HG03066 (cell line): ENCODE measurements around the gene CCN5.
A peak's percentile ranks its signal among the peaks of the same experiment; 100 is the strongest.
"Not testable (repeated sequence)": the region's sequence is repeated elsewhere in the genome, so short reads cannot be mapped to it uniquely, and the experiment has no call there.

Source experiments
- ATAC-seq: cut with Tn5 transposase; IDR thresholded peaks from one replicate; pipeline ENCODE4 v1.9.1; 2021; ENCODE audit warnings: low read depth; ENCODE audit not compliant: unreplicated experiment

The CCN5 gene, protein sequence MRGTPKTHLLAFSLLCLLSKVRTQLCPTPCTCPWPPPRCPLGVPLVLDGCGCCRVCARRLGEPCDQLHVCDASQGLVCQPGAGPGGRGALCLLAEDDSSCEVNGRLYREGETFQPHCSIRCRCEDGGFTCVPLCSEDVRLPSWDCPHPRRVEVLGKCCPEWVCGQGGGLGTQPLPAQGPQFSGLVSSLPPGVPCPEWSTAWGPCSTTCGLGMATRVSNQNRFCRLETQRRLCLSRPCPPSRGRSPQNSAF

DNA sequence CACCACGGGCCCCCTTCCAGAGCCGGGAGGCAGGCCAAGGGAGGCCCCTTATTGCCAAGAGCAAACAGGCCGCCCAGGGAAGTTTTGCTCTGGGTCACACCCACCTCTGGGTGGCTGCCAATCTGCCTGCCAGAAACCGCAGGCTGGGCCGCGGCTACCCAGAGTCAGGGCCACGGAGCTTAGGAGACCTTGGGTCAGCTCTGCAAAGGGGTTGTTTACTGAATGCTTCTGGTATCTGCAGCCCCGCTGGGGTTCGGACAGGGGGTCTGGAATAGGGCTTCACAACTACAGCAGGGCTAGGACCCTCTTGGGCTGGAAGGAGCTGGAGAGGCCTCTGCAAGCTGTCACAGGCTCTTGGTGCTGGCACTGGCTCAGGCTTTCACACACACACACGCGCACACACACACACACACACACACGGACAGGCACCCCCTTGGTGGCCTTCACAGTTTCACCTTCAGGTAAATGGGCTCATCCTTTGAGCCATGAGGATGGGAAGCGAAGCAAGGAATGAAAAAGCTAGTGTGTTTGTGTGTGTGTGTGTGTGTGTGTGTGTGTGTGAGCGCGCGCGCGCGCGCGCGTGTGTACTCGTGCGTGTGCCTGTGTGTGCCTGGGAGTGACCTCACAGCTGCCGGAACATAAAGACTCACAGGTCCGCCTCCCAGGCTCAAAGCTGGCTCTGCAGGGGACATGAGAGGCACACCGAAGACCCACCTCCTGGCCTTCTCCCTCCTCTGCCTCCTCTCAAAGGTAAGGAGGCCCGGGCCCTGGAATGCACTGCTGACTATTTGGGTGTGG is at the start of gene CCN5:
CCN5 (plus strand) TSS at position 669 of the 798 bp plus-strand sequence; CDS start at position 691, 22 bp downstream.
- no peak for ATAC-seq

DNA sequence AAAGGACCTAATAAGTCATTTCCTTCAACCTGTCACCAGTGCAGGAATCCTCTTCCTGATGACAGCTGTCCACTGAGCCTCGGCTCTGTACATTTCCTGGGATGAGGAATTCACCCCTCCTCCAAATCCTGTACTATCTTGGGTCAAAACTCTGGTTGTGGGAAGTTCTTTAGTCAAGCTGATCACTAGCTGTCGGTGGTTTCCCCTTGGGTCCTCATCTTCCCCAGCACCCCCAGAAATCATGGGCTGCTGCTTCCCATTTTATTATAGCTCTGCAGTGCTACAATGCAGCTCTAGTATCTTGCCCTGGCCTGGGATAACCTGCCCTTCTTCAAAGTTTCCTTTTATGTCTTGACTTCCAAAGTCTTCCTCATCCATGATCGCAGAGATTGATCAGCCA is 49.1 kb upstream of the CCN5 start:
- ATAC-seq: no peak

DNA sequence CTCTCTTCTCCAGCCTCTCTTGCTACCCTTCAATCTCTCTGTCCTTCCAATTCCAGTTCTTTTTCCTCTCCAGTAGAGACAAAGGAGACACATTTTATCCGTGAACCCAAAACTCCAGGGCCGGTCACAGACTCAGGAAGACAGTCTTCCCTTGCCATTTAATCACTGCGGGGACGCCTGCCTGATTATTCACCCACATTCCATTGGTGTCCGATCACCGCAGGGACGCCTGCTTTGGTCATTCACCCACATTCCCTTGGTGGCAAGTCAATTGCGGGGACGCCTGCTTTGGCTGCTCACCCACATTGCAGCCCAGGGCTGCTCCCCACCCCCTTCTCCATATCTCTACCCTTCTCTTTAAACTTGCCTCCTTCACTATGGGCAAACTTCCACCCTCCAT is 44.3 kb upstream of the CCN5 start:
- ATAC-seq: not testable (repeated sequence)

DNA sequence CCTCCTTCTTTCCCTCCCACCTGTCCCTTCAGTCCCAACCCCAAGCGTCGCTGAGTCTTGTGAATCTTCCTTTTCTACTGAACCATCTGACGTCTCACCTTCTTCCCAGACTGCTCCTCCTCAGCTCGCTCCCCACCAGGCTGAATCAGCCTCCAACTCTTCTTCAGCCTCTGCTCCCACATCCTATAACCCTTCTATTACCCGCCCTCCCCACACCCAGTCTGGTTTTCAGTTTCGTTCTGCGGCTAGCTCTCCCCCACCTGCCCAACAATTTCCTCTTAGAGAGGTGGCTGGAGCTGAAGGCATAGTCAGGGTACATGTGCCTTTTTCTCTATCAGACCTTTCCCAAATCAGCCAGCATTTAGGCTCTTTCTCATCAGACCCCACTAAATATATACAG is 43.6 kb upstream of the CCN5 start:
- not testable (repeated sequence) for ATAC-seq

DNA sequence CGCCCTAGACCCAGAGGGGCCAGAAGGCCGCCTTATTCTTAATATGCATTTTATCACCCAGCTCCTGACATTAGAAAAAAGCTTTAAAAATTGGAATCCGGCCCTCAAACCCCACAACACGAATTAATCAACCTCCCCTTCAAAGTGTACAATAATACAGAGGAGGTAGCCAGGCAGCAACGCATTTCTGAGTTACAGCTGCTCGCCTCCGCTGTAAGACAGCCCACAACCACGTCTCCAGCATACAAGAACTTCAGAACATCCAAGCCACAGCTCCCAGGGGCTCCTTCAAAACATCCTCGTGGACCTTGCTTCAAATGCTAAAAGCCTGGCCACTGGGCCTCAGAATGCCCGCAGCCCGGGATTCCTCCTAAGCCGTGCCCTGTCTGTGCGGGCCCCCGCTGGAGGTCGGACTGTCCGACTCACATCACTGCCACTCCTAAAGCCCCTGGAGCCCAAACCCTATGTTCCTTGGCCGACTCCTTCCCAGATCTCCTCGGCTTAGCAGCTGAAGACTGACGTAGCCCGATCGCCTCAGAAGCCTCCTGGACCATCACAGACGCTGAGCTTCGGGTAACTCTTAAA is 42.8 kb upstream of the CCN5 start:
- ATAC-seq: not testable (repeated sequence)

DNA sequence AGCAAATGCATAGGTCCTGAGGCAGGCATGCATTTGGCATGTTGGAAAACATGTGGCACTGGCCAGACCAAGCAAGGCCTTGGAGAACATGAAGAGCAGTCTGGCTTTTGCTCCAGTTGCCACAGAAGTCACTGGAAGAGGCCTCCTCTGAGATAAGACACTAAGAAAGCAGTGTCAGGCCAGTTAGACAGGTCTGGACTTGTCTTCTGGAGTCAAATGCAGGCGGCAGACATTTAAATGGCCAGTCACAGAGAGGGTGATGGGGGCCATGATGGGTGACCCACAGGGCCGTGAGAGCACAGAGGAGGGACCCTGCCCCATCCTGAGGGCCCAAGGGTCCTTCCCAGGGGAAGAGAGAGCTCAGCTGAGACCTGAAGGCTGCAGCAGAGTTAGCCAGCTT is 36.9 kb upstream of the CCN5 start:
- ATAC-seq: no peak

DNA sequence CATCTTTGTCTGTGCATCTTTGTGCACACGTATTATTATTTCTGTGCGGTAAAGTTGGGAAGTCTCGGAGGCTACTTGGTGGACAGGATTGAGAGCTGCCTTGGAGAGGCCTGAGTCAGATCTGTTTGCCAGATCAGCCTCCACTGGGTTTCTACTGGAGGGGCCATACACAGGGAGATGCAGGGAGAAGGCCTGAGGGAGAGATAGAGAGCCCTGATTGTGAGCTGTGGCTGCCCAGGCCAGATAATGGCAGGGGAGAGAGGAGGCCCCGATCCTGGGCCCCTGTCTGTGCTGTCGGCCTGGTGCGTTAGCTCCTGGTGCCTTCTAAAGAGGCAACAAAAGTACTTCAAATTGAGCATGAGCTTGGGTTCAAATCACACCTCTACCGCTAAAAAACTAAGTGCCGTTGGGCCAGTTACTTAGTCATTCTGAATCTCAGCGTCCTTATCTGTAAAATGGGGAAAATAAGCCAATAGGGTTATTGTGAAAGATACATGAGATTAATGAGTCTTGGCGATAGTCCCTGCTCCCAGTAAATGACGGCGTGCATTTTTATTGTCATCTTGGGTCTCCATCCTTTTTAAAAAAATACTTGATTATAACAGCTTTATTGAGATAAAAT is 36.1 kb upstream of the CCN5 start:
- ATAC-seq: no peak

DNA sequence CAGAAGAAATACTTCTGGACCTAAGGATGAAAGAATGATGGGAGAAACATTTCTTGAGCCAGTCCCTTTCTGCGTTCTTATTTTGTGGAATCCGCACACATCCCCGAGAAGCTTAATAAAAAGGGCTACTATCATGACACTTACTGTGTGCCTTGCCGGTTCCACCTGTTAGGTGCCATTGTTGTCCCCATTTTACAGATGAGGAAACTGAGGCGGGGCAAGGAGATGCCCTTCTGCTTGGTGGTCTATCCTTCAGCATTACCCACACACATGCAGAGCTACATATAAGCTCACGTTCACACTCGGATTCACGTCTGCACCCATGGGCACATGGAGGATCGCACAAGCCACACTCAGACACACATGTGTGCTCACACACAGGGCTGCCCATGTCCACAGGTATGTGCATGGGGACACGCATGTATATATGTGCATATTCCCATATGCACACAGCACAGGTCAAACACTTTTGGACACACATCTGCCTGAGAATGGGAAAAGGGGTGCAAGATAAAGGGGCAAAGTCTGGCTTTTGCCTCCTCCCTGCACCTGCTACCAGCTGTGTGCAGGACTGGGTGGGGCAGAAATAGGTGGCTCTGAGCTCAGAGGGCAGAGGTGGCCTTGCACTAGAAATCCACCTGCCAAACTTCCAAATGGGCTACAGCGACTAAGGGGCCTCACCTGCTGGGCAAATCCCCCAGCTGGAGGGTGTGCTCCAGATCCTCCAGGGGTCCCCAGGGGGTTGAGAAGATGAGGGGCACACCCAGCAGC is 33.2 kb upstream of the CCN5 start:
- no peak for ATAC-seq

DNA sequence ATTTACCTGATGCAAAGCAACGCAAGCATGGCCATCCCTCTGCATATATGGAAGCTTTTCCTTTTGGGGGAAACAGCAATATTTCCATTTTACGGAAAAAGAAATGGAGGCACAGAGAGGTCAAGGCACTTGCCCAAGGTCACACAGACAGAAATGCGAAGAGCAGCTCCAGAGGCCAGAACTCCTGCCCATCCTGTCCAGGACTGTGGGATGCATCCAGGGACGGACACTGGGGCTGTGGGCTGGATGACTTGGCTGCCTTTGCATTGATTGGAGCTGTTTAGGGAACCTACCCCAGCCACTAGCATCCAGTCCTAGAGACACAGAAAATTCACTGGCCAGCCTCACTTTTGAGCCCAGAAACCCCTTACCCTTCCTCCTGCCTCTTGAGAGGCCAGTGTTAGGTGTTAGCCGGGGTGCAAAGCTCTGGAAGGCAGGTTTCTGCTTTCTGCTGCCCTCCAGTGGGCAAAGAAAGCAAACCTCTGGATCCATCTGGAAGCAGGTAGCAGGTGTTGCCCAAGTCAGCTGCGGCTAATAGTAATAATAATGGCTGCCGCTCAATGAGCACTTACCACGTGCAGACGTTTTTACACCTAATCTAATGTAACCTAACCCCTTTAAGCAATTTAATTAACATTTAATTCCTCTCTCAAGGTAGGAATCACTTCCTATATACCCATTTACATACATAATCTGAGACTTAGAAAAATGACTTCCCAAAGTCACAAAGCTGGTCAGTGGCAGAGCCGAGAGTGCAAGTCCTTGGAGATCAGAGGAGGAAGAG is 31.7 kb upstream of the CCN5 start:
- ATAC-seq: peak; percentile 63

DNA sequence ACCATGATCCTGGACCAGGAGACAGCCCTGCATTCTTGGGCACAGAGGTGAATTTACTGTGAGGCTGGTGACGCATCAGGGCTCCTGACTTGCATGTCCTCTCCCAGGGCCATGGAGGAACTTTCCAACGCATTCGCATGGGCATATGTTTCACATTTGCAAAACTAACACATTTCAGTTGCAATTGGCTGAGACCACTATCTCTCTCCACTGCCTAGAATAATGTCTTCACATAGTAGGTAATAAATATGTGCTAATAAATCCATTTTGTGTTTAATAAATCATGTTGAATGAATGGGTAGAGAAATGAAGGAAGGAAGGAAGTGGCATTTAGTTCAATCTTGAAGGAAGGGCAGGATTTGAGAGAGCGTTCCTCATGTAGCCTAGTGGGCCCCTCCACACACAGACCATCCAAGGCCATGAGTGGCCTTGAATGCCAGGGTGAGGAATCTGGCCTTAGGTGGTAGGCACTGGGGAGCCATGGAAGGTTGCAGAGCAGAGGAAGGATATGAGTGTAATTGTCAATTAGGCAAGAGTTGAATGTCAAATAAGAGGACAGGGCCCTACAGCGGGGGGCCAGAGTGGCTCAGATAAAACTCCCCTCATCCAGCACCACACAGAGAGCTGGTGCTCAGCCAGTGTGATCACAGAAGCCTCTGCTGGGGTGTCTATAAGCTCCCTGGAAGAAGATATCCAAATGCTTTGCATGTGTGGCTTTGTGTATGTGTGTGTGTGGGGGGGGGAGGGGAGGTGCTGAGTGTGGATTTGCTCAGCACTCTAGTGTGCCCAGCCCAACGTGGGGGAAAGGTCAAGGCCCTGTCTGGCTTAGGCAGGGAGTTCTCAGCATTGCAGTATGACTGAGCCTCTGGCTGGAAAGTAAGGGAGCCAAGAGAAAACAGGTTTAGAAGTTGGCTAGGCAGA is 30.9 kb upstream of the CCN5 start:
- no peak for ATAC-seq

DNA sequence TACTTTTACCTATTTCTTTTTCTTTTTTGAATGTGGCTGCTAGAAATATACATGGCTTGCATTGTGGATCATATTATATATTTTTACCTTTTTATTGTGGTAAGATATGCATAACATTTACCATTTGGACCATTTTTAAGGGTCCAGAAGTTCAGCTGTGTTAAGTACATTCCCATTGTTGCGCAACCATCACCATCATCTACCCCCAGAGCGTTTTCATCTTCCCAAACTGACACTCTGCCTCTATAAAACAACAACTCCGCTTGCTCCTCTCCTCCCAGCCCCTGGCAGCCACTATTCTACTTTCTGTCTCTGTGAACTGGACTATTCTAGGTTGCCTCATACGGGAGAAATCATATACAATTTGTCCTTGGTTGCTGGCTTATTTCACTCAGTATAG is 28.2 kb upstream of the CCN5 start:
- no peak for ATAC-seq

DNA sequence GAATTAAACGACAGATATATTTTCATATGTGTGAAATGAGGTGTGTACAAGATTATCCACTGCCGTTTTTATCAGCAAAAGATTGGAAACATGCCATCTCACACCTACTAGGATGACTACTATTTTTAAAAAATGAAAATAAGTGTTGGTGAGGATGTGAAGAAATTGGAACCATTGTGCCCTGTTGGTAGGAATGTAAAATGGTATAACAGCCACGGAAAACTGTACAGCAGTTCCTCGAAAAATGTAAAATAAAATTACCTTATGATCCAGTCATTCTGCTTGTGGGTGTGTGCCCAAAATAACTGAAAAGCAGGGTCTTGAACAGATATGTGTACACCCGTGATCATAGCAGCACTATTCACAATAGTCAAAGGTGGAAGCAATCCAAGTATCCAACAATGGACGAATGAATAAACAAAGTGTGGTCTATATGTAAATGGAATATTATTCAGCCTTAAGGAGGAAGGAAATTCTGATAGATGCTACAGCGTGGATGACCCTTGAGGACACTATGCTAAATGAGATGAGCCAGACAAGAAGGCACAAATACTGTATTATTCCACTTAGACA is 27.0 kb upstream of the CCN5 start:
- no peak for ATAC-seq

DNA sequence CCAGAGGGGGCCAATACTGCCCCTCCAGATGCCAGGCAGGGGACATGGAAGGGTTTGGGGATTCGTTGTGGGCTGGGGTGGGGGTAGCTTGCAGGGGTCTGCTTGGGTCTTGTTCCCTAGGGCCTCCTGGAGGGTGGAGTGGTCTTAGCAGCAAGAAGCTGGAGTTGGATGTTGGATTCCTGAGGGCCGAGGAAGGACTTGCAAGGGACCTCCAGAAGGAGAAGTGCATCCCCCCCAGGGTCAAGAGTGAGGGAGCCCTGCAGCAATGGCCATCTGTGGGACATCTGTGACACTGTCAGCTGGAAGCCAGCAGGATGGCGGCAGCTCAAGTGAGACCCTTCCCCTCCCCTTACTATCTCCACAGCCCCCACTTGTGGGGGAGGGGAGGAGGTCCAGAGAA is 25.4 kb upstream of the CCN5 start:
- no peak for ATAC-seq

DNA sequence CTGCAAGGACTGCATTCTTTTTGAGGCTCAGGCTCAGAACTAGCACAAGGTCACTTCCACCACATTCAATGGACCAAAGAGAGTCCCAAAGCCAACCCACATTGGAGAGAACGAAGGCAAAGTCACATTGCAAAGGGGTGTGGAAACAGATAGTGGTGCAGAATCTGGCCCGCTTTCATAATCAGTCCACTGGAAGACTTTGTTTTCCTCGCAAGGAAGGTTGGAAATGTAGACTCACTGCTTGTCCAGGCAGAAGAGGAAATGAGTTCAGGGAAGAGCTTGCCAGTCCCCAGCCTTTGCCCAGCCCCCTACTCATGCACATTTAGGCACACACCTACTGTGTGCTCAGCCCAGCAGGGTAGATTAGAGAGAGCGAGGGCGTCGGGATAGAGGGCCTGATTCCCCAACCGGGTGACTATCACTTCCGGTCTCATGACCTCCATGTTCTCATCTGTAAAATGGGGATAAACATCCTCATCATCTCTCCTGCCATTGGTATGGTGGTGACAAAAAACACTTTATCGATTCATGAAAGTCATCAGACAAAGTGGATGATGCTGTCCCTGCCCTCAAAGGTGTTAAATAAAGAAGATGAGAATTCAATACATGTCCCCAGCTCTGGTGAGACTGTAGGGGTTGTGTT is 24.3 kb upstream of the CCN5 start:
- no peak for ATAC-seq

DNA sequence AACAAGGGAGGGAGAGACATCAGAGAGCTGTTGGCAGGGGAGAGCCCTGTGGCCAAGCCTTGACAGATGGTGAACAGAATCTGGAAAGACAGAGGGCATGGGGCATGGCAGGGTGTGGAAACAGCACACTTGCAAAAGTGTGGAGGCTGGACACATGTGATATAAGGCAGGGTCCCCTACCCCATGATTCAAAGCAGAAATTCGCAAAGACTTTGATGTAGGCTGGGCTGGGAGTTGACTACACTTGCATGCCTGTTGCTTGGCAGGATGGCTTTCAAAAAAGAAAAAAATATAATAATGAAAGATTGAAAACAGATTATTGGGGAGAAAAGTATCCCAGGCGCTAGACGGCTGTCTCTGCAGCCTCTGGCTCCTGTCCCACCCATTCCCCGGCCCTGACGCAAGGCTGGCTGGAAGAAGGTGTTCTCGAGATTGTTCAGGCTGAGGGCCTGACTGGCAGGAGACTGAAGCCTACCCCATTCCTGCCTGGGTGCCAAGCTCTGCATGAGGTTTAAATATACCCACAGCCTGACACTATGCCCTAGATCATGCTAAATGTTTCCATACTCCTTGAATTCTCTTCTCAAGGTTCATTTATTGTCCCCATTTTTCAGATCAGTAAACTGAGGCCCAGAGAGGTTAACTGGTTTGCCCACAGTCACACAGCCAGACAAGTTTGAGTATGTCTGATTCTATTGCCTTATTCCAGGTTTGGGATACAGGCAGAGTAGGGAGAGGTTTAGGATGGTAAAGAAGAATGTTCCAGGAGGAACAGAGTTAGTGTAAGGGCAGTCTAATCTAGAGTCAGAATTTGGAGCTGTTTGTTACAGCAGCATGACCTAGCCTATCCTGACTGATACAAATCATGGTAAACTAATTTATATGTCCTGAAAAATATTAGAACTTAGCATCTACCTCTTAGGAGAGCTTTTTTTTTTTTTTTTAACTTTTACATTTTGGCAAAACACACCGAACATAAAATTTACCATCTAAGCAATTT is 23.4 kb upstream of the CCN5 start:
- no peak for ATAC-seq

DNA sequence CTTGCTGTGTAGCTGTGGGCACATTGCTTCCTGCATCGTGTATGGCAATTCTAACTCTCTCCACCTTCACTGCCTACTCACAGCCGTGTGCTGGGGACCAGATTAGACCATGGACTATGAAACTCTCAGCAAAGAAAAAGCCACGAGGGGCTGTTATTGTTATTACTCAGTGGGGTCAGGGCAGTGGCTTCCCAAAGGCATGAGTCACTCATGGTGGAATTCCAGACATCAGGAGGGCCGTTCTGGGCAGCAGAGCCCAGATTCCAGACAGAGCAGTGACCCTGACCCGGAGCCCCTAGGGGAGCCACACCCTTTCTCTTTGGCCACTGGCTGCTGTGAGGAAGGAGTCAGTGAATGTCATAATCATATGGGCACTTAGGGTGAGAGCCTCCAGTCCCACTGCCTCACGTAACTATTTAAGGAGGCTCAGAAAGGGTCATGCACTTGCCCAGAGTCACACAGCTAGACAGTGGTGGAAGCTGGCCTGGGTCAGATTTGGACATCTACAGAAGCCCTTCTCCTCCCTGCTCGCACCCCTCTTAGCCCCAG is 22.2 kb upstream of the CCN5 start:
- no peak for ATAC-seq

DNA sequence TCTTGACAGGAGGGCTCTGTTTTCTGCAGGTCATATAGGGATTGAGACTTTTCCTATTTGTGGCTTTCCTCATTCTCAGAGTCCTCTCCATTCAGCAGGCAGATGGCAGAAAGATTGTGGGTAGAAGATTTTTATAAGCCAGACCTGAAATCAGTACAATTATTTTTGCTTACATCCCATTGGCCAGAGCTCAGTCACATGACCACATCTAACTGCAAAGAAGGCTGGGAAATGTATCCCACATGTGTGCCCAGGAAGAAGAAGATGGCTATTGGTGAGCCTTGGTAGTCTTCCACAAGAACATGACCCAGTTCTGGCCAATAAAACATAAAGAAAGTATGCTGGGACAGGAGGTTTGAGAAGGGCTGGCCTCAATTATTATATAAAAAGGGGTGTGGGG is 21.5 kb upstream of the CCN5 start:
- no peak for ATAC-seq
